NCI-H128 (cell line): ENCODE measurements around the gene MTHFD2L.

Source experiments
- DNase-seq: peaks from one replicate; lab custom pipeline; 2025; ENCODE audit not compliant: unreplicated experiment; lab: John Stamatoyannopoulos, UW

MTHFD2L gene

DNA sequence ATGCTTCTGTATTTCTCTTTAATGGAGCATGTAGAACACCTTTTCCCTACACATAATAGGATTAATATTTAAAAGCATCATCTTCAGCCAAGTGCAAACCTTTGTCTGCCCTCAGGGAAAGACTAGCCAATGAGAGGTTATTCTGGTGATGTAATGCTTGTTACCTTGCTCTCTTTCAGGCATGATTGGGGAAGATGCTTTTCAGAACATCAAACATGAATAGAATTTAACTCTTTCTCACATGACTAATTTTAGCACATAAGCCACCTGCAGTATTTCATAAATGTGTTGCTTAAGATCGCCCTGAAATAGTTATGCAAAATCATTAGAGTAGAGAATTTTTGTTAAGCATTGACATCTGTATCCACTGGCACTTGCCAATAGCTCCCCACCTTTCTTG is 139.6 kb downstream of the MTHFD2L start:
- no peak for DNase-seq

DNA sequence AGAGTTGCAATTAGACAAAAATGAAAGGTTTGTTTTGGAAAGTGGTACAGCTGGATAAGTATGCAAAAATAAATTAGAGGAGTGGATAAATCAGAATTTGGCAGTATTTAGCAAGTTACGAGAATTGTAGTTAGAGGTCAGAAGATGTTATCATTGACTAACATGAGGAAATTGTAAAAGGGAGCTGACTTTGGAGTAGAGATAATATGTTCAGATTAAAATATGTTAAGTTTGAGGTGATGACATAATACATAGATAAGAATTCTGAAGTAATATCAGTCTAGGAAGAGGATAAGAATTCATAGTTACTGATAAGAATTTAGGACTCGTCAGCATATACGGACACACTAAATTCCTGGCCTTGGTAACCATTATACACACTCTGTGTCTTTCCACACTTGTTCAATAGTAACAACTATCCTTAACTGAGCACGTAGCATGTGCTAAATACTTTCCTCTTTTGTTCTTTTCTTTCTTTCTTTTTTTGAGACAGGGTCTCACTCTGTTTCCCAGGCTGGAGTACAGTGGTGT is 146.2 kb downstream of the MTHFD2L start:
- no peak for DNase-seq

DNA sequence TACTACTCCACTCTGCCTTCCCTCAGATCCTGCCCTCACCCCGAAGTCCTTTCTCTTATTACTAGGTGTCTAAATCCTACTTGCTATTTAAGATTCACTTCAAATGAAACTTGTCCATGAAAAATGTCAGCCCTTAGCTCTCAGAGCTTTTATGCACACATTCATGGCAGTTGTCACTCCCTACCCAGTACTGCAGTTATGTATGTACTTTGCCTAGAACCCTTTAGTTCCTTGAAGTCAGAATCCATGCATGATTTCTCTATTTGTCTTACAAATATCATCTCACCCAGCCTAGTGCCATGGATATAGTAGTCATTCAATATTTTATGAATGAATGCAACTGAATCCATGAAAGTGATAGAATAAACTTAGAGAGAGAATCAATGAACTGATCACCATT is 147.1 kb downstream of the MTHFD2L start:
- no peak for DNase-seq

DNA sequence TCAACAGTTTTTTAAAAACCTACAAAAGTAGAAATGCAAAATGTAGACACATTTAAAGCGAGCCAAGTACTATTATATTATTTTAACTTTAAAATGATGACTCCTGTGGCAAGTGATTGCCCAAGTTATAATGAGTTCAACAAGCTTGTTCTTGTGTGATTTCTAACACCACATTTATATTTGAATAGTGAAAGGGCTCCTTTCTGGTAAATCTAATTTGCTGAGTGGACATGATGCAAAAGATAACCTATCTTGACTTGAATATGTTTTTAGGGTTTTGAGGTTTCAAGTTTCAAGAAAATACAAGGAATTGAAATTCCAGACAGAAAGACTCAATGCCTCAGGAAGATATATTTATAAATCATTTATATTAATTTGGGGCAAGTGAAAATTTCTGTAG is 149.3 kb downstream of the MTHFD2L start:
- DNase-seq = no peak

DNA sequence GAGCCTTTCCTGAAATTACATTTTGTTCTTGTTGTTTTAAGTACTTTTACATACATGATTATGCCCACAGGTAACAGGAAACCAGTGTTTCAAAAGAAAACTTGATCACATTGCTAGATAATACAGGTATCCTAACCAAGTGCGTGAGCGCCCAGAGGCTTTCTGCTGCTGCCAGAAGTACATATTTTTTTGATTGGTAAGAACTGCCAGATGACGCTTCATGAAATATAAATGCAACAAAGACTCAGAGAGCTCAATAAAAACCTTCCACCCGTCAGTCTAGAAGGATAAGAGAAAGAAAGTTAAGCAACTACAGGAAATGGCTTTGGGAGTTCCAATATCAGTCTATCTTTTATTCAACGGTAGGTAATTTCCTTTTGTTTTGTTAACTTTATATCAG is 150.3 kb downstream of the MTHFD2L start, which contains the start of gene EPGN:
TSS of gene EPGN (plus strand) at position 256 of the 400 bp plus-strand sequence. CDS start at position 320, 64 bp downstream.
- no peak for DNase-seq

DNA sequence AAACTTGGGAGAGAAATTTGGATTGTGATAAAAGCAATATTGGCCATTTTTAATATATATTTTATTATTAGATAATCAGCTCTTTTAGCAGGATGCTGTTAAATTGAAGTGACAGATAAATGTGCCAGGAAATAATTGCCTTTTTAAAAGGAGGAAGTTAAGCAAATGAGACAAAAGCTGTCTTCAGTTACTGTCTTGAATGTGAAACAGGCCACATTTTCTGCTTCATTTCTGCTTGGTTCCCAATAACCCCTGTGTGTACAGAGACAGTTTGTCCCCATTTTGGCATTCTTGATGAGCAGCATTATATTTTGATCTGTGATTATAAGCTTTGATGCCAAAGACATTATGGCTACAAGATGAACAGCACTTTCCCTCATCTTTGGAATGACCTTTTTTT is 151.3 kb downstream of the MTHFD2L start:
- no peak for DNase-seq

DNA sequence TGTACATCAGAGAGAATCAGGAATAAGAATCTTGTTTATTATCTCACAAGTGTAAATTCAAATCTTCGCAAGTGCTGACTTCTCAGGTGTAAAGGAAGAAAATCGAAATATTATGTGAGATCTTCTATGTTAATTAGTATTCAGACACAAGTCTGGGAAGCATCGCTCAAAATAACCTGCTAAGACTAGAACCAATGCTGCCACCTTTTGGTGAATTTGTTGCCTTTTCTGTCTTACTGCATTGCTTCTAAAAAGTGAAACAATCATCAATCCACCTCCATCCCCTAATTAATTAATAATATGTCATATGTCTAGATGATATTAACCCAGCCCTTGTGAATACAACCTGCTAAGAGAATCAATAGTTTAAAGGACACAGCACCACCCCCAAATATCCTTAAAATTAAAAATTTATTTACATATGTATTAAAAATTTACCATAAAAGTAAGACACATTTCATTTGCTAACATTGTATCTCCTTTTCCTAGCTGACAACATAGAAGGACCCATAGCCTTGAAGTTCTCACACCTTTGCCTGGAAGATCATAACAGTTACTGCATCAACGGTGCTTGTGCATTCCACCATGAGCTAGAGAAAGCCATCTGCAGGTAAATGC is 153.9 kb downstream of the MTHFD2L start:
- no peak for DNase-seq

DNA sequence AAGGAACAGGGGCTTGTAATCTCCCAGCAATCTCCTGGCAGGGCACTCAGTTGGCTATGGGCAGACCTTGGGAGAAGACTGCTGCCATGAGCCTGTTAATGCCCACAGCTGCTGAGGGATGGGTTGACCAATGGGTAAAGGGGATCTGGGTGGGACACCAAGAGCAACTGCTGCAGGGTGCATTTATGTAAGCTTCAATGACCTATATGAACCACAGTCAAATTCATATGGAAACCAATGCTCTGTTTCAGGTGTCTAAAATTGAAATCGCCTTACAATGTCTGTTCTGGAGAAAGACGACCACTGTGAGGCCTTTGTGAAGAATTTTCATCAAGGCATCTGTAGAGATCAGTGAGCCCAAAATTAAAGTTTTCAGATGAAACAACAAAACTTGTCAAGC is 156.4 kb downstream of the MTHFD2L start:
- no peak for DNase-seq

DNA sequence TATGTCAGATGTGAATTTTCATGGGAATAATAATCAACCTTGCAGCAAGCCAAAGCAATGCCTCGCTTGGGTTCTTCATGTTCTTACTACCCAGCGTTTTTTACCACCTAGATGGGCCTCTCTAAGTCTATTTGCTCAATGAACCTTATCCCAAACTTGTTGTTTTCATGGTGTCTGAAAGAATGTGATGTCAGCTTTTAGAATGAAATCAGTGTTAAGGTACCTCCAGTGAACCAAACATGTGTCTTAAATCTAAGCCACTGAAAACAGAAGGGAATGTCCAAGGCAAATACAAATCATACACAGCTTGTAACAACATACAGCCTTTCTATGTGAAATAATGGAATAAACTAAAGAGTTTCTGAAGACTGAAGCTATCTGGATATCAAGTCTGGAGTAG is 157.0 kb downstream of the MTHFD2L start:
- no peak for DNase-seq

DNA sequence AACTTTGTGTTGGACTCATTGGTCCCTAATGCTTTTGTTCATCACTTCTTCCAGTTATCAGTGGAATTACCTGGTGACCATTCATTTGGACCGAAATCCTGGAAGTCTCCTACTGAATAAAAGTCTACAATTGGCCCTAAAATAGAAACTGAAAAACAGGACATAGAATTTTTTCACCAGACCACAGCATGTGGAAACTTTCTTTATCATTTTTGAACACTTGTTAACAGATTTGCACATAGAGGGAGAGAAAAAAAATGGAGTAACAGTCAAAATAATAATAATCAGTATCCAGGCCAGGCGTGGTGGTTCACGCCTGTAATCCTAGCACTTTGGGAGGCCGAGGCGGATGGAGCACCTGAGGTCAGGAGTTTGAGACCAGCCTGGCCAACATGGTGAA is 157.5 kb downstream of the MTHFD2L start:
- DNase-seq = no peak

DNA sequence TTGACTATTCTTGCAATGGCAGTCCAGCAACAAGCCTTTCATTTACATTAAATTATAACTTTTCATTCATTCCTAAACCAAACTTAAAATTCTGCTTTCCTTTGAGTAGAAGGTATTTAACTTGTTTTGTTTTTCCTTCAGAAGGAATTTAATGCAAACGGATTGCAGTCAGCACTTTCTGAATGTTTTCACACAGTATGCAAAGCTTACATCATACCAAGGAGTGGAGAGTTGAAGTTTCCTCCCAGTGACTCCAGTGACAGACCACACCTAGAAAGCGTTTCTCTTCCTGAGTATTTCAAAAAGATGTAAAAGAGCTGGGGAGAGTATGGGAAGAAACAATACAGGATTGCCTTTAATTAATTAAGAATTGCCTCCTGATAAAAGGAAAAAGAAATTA is 158.5 kb downstream of the MTHFD2L start:
- DNase-seq = no peak

DNA sequence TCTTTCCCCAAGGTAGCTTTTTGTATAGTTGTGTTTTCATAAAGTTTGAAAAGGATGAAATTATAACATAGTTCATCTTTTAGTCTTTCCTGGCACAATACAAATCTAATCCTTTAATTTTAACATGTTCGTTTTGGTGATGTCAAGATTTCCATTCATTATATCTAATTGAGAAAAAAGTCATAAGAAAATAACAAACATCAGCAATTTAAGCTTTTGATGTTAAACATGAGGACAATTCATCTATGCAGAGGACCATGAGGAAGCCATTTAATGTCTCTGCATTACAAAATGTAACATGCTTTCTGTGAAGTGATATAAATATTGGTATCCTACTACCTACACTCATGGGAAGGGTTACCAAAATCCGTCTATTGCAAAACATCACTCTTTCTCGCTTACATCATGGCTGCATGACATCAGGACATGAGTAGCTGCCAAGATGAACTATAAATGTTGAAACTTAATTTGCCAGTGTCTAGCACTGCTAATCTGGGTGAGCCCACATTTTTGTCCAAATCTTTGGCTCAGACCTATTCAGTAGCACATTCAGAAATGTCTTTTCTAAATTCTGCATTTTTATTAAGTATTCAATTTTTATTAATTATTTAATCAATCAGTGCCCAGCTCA is 159.8 kb downstream of the MTHFD2L start:
- no peak for DNase-seq

DNA sequence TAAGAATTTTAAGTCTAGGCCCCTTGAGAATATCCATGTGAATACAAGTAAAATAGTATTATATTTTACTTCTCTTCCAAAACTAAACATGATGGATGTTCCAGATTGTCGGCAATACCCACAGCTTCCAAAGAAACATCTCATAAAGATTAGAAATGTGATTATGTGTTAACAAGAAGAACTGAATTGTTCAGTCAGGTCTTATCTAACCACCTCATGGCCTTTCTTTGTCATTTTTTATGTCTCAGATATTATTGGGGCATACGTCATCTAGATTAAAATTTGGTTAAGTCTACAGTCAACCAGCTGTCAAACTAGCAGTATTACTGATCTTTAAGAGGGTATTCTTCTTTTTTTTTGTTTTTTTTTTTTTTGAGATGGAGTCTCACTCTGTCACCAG is 160.4 kb downstream of the MTHFD2L start:
- no peak for DNase-seq

DNA sequence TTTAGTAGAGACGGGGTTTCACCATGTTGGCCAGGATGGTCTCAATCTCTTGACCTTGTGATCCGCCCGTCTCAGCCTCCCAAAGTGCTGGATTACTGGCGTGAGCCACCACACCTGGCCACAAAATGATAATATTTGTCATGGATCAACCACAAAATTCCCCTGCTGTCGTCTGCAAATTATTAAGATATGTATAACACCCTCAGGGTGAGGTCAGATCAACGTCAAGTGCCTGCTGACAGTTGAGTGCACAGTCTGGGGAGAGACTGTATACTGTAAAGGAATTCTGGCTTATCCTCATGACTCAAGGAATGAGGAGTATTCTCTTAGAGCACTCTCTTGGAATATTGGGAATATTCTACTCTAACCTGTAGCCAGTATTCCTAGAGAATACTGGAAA is 161.6 kb downstream of the MTHFD2L start:
- DNase-seq = no peak

DNA sequence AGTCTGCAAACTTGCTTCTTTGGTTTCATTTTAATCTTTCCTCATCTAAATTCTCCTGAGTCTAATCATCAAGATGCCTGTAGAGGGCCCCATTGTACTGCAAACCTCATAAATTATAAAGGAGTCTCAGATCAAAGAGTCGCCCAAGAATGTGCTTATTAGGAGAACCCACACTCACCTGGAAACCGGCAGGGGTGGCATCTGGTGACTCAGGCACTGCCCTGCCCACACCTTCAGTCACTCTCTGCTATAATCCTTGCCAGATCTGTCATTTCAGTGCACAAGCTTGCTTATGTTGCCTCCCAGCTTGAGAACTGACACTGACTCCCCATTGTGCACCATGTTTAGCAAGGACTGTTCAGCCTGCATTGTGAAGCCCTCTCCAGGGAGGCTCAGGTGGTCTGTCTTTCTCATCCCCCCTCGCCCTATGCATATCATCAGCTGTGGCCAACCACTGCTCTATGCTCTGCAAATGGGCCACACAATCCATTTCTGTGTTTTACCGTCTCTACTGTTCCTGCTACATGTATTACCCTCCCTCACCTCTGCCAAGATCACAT is 162.7 kb downstream of the MTHFD2L start:
- peak; percentile 9 for DNase-seq

DNA sequence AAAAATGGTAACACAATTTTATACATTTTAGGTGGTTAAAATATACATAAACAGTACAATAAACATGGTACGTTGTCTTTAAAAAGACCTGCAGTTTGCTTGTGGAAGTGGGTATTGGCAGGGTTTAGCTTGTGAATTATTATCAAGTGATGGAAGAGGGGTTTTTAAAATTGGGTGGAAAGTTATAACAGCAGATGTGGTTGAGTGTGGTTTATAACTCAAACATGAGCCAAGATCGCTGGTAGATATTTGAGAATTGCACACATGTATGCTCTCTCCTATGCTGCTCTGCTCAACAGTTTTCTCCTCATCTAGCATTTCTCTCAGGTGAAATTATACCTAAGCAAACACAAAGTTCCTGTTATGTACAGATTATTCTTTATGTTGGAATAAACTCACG is 164.4 kb downstream of the MTHFD2L start:
- DNase-seq = no peak

DNA sequence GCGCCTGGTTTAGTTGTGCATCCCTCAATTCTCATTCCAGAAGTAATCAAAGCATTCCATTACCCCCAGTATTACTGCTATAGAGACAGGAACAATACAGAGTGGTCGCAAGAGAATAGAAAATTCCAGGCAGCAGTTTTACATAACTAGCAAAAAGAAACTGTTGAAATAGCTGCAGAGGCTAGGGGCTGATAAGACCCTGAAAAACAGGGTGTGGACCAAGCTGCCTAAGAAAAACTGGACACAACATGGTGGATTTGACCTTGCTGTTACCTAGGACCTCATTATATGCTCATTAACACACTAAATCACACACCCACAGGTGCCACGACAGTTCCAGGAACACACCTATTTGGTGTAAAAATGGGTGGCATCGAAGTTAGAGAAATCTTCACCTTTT is 165.7 kb downstream of the MTHFD2L start:
- DNase-seq = no peak

DNA sequence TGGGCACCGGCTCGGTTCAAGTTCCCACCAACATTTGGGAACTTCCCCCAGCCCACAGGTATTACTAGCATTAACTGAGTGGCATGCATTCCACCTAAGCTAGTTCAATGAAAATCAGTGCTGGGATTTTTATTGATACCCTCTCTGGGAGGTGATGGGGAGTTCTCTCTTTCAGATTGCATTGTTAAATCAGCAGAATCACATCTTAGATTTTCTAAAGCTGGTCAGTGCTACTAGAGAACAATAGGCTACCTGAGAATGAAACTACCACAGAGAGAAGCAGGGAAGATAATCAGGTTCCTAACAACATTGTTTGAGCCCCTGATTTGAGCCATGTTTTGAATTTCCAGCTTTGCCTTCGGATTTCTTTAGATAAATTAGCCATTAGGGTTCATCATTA is 166.3 kb downstream of the MTHFD2L start:
- no peak for DNase-seq

DNA sequence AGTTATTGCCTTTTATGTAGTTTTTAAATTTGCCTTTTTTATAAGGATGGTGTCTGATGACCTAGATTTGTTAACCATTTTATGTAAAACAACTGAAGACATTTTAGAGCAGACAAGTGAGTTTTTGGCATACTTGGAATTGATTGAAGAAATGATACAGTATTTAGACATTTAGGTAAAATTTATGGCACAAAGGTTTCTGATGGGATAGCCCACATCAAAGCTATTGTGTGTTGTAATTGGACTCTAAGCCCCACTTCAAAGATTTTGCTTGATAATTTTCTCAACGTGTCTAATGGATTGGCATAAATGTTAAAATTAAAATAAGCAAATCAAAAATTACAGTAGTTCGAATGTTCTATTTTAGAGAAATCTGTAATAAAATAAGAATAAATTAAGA is 168.0 kb downstream of the MTHFD2L start:
- no peak for DNase-seq

DNA sequence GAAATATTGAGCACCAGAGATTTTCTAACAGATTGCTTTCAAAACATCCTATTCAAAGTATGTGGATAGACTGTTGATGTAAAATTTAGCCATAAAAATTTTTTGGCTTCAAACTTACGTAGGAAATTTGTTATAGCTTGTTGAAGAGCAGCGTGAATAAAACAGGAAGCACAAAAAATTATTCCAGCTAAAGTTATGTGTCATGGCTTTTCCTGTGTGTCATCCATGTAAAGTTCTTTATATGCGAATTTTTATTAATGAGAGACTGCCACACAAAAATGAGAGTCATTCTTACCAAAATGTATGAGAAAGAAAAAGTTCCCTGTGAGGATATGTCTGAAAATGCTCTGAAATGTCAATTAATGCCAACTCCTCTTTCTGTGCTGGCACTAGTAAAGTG is 169.8 kb downstream of the MTHFD2L start:
- no peak for DNase-seq

DNA sequence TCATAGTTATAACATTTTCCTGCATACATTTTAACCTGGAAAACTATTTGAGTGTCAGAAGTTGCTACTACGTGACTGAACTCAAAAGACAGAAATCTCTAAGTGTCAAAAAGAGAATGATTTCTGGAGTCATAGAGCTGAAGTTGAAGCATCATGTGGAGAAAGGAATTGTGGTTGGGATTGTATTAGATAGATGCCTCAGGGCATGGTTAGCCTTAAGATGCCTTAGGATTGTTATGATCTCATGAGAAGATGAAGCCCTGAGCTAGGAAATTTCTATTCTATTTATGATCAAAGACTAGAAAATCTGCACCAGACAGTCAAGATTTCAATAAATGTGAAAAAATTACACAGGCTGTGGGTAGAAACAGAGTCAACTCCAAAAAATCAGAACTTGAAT is 170.6 kb downstream of the MTHFD2L start:
- no peak for DNase-seq

DNA sequence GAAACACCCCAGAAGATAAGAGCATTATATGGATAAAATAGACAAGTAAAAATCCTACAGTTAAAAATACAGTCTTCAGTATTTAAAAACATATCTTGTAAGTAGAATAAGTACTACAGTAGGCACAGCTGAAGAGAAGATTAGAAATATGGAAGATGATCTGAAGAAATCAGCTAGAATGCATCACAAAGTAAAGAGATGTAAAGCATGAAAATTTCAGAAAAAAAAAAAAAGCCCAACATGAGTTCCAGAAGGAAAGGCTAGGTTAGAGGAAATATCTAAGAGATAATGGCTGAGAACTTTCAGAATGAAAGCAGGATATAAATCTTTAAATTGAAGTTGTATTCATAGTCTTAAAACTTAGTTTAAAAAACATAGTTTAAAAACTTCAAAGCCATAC is 171.4 kb downstream of the MTHFD2L start:
- no peak for DNase-seq
